Measurements from ENCODE around the gene PDE4D. TPM values are rescaled to one million over a fixed set of nuclear protein-coding genes. Genes with fewer than 3 reads are reported as not detected.

The PDE4D gene
- total RNA-seq, 1 donor = 19.9 TPM

DNA sequence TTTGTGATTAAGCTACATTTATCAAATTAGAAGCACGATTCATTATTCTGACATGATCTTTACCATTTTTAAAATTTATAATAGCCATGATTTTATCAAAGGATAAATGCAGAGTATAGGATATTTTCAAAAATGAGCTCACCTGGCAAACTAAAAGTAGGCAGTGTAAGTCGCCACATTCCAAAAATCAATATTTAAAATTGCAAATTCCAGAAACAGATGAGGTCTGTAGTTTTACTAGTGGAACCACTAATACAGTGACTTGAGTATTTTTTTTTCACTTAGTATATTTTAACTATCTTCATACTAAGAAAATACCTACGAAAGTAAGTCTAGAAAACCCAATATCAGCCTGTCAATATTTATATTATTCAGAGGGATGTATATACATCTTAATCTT is 164.2 kb downstream of the PDE4D start:
- no peaks in the 10 kb centered on the region for H3K9me3 ChIP-seq (ENCODE audit: low read depth, low read length)
- H2AFZ ChIP-seq (ENCODE audit: low read length) = no peak overlapping the region
- no peaks in the 10 kb centered on the region for H3K4me1 ChIP-seq (ENCODE audit: insufficient read depth, low read length)
- no peak overlapping the region for H3K4me2 ChIP-seq (ENCODE audit: insufficient read depth, low read length)
- no peaks in the 10 kb centered on the region for H3K36me3 ChIP-seq (ENCODE audit: insufficient read depth, low read length)
- no peak overlapping the region for H3K27ac ChIP-seq (ENCODE audit: low read depth, low read length)
- H3K79me2 ChIP-seq (ENCODE audit: insufficient read depth, low read length) = no peaks in the 10 kb centered on the region
- no peak for TF ChIP-seq CTCF (IDR thresholded peaks at IDR 0.05; ENCODE audit: extremely low read depth, low read depth, low read length)
- H4K20me1 ChIP-seq (ENCODE audit: insufficient read depth, low read length) = no peaks in the 10 kb centered on the region
- H3K27me3 ChIP-seq (ENCODE audit: insufficient read depth, low read length) = no peaks in the 10 kb centered on the region
- H3K4me3 ChIP-seq (ENCODE audit: insufficient read depth, low read length) = no peak overlapping the region
- DNase-seq (ENCODE audit: insufficient read length, low spot score, missing footprints) = no peak

GRCh38 chr5:59728356-59728755 is 165.2 kb downstream of the PDE4D start:
- H4K20me1 ChIP-seq (ENCODE audit: insufficient read depth, low read length) = no peaks in the 10 kb centered on the region
- H3K4me2 ChIP-seq (ENCODE audit: insufficient read depth, low read length) = no peak overlapping the region
- TF ChIP-seq CTCF (IDR thresholded peaks at IDR 0.05; ENCODE audit: extremely low read depth, low read depth, low read length) = no peak
- no peaks in the 10 kb centered on the region for H3K9me3 ChIP-seq (ENCODE audit: low read depth, low read length)
- no peaks in the 10 kb centered on the region for H3K27me3 ChIP-seq (ENCODE audit: insufficient read depth, low read length)
- H3K4me3 ChIP-seq (ENCODE audit: insufficient read depth, low read length) = no peak overlapping the region
- H3K4me1 ChIP-seq (ENCODE audit: insufficient read depth, low read length) = no peaks in the 10 kb centered on the region
- H2AFZ ChIP-seq (ENCODE audit: low read length) = no peak overlapping the region
- H3K79me2 ChIP-seq (ENCODE audit: insufficient read depth, low read length) = no peaks in the 10 kb centered on the region
- no peaks in the 10 kb centered on the region for H3K36me3 ChIP-seq (ENCODE audit: insufficient read depth, low read length)
- DNase-seq (ENCODE audit: insufficient read length, low spot score, missing footprints) = no peak
- H3K27ac ChIP-seq (ENCODE audit: low read depth, low read length) = no peak overlapping the region

DNA sequence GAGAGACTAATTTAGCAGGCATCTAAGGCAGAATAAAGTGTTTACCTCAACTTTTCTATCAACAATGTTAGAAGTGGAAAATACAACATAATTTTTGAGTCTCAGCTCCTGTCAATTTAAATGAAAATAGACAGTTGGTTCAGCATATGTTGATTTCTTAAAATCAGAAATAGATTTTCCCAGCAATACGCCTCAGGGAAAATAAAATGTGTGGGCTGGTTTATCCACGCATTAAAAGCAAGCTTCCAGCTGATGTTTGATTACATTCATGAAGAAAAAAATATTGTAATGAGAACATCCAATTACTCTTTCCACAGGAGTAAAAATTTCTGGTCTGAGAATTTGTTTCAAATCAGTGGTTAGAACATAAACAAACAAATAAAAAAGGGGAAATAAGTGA is 166.3 kb downstream of the PDE4D start:
- Histone ChIP-seq H3K4me2 (ENCODE audit: insufficient read depth, low read length) (no peak overlapping the region), H3K27me3 (ENCODE audit: insufficient read depth, low read length) (no peaks in the 10 kb centered on the region), H3K4me3 (ENCODE audit: insufficient read depth, low read length) (no peak overlapping the region), H3K27ac (ENCODE audit: low read depth, low read length) (no peak overlapping the region), H3K9me3 (ENCODE audit: low read depth, low read length) (no peaks in the 10 kb centered on the region), H2AFZ (ENCODE audit: low read length) (no peak overlapping the region), H3K4me1 (ENCODE audit: insufficient read depth, low read length) (no peaks in the 10 kb centered on the region), H3K36me3 (ENCODE audit: insufficient read depth, low read length) (no peaks in the 10 kb centered on the region), H3K79me2 (ENCODE audit: insufficient read depth, low read length) (no peaks in the 10 kb centered on the region), H4K20me1 (ENCODE audit: insufficient read depth, low read length) (no peaks in the 10 kb centered on the region)
- DNase-seq (ENCODE audit: insufficient read length, low spot score, missing footprints) = no peak
- no peak for TF ChIP-seq CTCF (IDR thresholded peaks at IDR 0.05; ENCODE audit: extremely low read depth, low read depth, low read length)

DNA sequence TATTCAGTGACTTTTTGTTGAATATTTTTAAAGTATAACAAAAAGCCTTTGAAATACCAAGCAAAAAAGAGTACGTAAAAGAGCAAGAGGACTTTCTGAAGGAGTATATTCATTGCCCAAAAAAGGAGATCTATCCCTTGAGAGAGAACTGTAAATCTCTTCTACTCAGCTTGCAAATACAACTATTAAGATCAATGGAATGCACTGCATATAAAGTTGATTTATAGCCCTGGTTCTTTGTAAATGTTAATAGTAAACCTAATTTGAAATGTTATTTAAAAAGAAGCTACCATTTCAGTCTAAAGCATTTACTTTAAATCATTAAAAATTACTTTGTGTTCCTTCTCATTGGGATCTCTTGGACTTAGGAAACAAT is 168.1 kb downstream of the PDE4D start:
- no peaks in the 10 kb centered on the region for H3K79me2 ChIP-seq (ENCODE audit: insufficient read depth, low read length)
- no peak for TF ChIP-seq CTCF (IDR thresholded peaks at IDR 0.05; ENCODE audit: extremely low read depth, low read depth, low read length)
- H3K27me3 ChIP-seq (ENCODE audit: insufficient read depth, low read length) = no peaks in the 10 kb centered on the region
- no peak overlapping the region for H3K27ac ChIP-seq (ENCODE audit: low read depth, low read length)
- no peak for DNase-seq (ENCODE audit: insufficient read length, low spot score, missing footprints)
- H3K4me3 ChIP-seq (ENCODE audit: insufficient read depth, low read length) = no peak overlapping the region
- no peaks in the 10 kb centered on the region for H4K20me1 ChIP-seq (ENCODE audit: insufficient read depth, low read length)
- no peak overlapping the region for H2AFZ ChIP-seq (ENCODE audit: low read length)
- H3K4me1 ChIP-seq (ENCODE audit: insufficient read depth, low read length) = no peaks in the 10 kb centered on the region
- H3K9me3 ChIP-seq (ENCODE audit: low read depth, low read length) = no peaks in the 10 kb centered on the region
- H3K36me3 ChIP-seq (ENCODE audit: insufficient read depth, low read length) = no peaks in the 10 kb centered on the region
- H3K4me2 ChIP-seq (ENCODE audit: insufficient read depth, low read length) = no peak overlapping the region

Data from osteoblast (primary cell).